GM21360 (cell line): Measurements from ENCODE around the gene LUM.

Source experiments
- ATAC-seq: cut with Tn5 transposase; IDR thresholded peaks from one replicate; pipeline ENCODE4 v1.9.1; 2021; ENCODE audit warnings: mild to moderate bottlenecking, moderate library complexity; ENCODE audit not compliant: unreplicated experiment

Gene LUM

GRCh38 chr12:91111366-91112325 is at the start of gene LUM:
LUM (minus strand) TSS chr12:91111494; CDS start chr12:91108979, 2,515 bp downstream.
- ATAC-seq = no peak

DNA sequence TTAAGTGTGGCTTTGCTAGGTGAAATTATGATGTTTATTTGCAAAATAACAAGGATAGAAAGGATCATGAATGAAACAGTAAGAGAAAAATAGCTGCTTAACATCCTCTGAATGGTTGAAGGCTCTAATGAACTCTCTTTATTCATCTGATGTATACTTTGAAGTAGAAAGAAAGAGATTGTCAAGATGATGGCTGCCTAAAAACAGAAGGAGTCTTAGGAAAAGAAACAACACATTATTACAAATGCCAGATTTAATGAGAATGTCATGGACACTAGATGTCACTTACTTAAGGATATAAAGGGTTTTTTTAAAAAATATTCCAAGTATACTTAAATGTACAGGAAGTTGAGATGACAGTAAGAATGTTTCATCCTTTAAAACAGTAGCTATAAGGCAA is 49.7 kb upstream of the LUM start:
- ATAC-seq = no peak

DNA sequence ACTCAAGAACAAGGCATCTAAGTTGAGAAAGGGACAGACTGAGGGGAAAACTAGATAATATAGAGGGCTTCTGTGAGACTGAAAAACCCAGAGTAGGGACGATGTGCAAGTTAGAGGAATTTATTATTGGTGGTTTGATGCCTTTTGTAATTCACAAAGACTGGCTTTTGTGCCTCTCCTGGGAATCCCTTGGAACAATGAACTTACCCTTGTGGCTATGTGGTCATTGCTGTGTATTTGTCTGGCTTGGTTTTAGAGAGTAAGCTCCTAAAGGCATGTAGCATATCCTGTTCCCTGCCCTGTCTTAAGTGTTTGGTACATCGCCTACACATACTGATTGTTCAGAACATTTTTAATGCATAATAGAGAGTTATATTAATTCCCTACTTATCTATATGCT is 44.7 kb upstream of the LUM start:
- ATAC-seq = no peak

DNA sequence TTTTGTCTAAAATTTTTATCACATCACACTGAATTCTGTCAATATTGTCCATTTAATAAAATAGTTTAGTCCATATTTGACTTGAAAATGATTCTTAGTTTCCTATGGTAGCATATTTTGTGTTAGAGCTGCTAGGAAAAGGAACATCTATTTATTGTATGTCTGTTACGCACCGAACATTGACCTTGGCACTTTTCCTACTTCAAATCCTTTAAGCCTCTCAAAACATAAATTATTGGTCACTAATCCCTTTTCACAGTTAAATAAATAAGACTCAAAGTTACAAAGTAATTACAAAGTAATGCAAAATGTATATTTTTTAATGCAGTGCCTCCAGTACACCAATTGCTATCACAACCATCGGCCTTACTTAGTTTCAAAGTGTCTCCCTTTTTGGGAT is 42.8 kb upstream of the LUM start:
- ATAC-seq = no peak

DNA sequence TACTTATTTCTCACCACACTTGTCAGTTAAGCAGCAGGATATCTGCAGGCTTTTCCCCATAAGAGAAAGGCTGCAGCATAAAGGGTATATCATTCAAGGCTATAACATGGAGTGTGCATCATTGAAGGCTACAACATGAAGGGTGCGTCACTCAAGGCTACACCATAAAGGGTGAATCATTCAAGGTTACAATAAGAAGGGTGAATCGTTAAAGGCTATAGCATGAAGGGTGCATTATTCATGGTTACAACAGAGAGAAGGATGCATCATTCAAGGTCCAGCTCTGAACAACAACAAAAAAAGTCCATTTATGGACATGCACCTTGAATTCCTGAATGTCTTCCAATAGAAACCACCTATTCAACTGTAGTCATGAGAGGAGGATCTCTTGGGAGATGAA is 32.8 kb upstream of the LUM start:
- ATAC-seq = no peak

GRCh38 chr12:91143206-91143605 is 31.9 kb upstream of the LUM start:
- ATAC-seq = no peak

DNA sequence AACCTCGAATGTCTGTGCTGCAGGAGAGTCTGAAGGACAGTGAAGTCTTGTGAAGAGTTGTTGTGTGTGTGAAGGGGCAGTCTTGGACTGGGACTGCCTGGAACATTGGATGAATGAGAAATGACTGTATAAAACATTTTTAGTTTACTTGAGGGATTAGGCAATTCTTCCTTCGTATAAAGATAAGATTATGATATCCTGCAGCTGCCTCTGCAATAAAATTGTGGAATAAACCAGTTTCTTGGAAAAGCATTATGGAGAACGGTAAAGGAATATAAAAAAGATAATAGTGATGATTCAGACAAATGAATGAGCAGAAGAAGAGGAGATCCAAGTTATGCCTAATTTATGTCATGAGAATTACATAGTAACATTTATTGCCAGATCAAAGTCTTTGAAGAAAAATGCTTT is 30.9 kb upstream of the LUM start:
- ATAC-seq = no peak

DNA sequence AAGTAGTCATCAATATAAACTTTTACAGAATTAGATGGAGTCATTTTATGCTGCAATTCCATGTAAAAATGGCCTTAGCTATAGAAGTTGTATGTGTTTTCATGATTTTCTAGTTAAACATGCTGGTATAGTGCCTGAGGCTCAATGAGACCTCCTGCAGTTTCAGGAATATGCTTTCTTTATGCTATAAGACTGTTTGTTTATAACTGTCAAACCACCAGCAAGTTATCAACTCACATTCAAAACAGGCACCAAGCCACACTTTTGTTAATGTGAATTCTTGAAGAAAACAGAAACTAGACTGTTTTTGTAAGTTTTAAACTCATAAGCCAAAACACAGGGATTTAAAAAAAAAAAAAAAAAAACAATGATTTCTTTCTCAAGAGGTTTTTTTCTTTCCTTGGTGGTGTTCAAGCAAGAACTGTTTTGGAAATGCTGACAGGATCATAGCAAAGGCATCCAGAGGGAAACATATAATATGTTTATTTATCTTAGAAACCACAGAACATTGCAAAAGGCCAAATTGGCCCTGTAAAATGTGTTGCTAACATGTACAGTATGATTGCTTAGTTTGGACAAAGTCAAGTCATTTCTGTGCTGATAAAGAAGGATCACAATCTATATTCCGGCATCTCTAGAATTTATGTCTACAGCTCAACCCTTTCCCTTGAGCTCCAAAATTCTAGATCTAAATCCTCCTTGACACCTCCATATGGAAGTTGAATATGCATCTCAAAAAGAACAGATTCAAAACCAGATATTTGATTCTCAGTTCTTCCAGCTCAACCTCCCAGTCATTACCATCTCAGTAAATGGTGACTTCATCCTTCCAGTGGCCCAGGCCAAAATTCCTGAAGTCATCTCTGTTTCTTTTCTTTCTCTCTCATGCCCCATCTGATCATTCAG is 29.0 kb upstream of the LUM start:
- ATAC-seq = no peak

DNA sequence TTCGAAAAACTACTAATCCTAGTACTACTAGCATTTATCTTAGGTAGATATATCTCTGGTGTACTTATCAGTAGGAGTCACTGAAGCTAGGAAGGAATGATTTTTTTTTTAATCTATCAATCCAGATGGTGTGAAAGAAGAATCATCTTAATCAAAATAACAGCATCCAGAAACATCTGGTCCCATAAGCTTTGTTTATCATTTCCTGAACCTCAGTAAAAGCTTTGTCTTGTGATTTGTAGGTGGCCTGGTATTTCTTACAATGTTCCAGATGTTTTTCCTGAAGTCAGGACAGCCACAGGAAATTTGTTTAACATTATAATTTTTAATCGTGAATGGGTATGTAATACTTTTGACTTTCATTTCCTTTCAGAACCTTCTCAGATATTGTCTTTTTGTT is 28.0 kb upstream of the LUM start:
- ATAC-seq = no peak

DNA sequence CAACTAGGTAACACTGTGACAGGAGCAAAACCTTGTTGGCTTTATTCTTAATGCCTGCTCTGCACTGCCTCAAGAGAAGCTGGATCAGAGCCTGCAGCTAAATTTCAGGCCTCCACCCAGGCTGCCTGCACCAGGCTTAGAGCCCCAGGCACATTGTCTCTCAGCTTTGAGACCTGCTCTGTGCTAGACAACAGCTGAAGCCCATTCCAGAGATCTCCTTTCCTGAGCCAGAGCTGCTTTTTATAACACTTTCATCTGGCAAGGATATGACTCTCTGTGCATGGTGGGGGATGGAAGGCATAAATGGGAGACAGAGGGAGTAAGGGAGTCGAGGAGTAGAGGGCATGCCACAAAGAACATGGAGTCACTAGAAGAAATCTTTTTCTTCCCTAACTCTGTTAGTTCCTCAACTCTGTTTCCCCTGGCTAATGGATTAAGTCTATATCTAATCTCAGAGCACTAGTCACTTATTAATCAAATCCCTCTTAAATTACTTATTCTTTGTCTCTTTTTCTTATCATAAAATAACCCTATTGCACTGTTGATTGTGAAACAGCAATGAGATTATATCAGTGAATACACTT is 27.1 kb upstream of the LUM start:
- ATAC-seq = no peak

- ATAC-seq = no peak
These were observed 22.6 kb upstream of the LUM start for GRCh38 chr12:91133871-91134270.

GRCh38 chr12:91129662-91130362 is 18.5 kb upstream of the LUM start:
- no peak for ATAC-seq

DNA sequence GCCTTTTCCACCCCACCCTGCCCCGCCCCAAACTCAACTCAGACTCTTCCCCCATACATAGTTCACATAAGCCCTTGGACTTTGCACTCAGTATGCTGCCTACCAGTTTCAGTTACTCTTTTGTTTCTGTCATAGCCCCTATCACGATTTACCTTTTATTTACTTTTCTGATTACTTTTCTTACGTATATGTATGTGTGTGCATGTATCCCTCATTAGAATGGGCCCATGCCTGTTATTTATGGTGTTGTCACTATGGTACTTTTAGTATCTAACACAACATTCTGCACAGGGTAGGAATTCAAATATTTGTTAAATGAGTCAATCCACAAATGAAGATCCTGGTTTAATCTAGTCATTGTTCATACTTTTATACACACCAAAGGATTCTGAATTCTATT is 16.5 kb upstream of the LUM start:
- no peak for ATAC-seq

DNA sequence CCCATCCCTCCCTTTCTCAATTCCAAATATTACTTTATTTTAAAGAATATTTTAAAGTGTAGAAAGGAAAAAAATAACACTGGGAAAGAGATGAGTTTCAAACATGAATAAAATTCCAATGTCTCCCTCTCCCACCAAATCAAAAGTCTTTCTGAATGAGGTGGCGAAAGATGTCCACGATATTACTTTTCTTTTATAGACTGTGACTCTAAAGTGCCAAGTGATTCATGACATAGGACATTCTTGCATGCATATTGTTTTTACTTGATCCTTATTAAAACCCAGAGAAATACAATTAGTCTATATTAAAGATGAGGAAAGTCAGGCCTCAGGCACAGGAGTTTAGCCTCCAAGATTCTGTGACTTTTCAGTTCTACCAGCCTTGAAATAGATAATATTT is 16.0 kb upstream of the LUM start:
- no peak for ATAC-seq

- ATAC-seq = no peak
These were observed 15.2 kb upstream of the LUM start for GRCh38 chr12:91126516-91126915.

DNA sequence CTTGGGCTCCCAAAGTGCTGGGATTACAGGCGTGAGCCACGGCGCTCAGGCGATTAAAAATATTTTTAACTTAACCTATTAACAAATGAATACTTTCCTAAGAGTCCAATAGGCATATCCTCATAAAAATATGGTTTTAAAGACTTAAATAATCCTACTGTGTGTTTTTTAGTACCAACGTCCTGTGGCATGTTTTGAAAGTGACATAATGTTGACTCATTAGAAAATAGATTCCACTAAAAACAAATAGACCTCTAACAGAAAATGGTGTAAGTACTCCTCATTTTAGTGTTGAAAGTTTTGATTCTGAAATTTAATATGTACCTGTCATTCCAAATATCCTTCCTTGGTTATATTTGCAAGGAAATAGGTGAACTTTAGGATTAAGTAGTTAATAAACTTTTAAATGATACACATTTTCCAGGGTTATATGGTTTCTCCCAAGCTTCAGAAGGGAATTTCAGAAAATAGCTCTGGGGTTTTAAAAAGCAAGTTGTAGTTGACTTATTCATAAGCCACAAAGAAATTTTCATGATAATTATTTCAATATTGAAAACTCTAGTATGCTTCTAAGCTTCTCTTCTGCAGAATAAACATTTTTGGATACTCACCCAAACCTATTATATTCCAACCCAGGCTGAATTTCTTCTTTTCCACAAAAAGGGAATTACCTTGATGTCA is 12.1 kb upstream of the LUM start:
- ATAC-seq = no peak

GRCh38 chr12:91120781-91121180 is 9.5 kb upstream of the LUM start:
- ATAC-seq = no peak

DNA sequence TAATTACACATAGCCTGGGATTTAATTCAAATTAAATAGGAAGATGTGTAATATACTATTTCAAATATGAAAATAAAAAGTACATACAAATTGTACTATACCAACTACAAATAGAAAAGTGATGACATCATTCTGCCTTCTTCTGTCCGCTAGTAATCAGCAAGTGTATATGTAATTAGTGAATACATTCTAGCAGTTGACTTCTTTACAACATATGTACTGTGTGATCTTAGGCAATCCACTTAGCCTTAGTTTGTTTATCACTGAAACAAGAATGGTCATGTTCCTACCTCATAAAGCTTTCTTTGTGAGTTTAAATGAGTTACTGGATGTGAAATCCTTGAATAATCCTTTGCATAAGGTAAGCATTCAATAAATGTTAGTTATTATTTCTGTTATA is 7.8 kb upstream of the LUM start:
- ATAC-seq = no peak

GRCh38 chr12:91113621-91114020 is 2.3 kb upstream of the LUM start:
- no peak for ATAC-seq

DNA sequence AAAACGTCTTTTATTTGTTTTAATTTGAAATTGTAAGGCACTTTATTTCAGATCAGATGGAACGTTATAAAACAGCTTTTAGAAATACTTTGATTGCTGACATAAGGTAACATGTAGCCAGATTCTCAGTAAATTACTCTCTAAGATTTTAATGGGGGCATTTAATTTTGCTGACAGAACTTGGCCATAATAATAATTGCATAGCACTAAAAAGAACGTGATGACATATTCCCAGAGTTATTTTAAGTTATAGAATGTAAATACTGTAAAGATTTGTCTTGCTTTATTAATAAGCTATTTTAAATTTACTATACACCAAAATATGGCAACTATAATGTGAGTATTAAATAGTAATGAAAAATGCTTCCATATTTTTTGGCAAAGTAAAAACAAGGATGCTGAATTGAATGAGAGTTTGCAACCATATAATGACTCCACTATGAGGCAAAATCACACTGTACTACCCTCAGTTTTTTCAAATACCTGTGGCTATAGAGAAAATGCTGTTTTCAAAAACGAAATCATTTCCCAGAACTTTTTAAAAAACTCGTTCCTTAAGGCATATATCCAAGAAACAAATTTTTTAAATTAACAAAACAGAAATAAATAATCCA is 876 bp downstream of the LUM start:
- ATAC-seq = no peak
